ENCODE measurements around the gene MAGEA1.
"Not testable (repeated sequence)": the region's sequence is repeated elsewhere in the genome, so short reads cannot be mapped to it uniquely, and the experiment has no call there.

Gene MAGEA1, protein sequence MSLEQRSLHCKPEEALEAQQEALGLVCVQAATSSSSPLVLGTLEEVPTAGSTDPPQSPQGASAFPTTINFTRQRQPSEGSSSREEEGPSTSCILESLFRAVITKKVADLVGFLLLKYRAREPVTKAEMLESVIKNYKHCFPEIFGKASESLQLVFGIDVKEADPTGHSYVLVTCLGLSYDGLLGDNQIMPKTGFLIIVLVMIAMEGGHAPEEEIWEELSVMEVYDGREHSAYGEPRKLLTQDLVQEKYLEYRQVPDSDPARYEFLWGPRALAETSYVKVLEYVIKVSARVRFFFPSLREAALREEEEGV

DNA sequence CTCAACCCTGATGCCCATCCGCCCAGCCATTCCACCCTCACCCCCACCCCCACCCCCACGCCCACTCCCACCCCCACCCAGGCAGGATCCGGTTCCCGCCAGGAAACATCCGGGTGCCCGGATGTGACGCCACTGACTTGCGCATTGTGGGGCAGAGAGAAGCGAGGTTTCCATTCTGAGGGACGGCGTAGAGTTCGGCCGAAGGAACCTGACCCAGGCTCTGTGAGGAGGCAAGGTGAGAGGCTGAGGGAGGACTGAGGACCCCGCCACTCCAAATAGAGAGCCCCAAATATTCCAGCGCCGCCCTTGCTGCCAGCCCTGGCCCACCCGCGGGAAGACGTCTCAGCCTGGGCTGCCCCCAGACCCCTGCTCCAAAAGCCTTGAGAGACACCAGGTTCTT lies at the start of gene MAGEA1:
MAGEA1 (plus strand) TSS at position 154 of the 400 bp plus-strand sequence. CDS start 3,106 bp downstream, outside the sequence.
- DNase-seq: no peak

DNA sequence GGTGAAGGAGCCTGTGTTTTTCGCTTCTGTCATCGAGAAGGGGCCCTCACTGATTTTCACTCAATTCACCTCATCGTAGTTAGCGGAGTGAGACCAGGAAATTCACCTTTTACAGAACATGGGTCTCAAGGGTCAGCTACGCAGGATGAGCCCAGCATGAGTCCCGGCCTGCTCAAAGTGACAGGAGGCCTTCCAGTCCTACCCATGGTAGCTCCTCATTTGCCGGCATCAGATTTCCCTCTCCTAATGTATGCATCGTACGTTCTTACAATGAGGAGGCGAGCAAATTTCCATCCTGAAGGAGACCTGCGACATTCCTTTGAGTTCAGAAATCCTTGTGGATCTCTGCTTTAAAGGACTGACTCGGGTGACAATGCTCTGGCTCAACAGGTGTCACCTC lies 46.2 kb upstream of the MAGEA1 start:
- DNase-seq: not testable (repeated sequence)

GRCh38 chrX:153139074-153139473 lies 40.0 kb upstream of the MAGEA1 start:
- not testable (repeated sequence) for DNase-seq

DNA sequence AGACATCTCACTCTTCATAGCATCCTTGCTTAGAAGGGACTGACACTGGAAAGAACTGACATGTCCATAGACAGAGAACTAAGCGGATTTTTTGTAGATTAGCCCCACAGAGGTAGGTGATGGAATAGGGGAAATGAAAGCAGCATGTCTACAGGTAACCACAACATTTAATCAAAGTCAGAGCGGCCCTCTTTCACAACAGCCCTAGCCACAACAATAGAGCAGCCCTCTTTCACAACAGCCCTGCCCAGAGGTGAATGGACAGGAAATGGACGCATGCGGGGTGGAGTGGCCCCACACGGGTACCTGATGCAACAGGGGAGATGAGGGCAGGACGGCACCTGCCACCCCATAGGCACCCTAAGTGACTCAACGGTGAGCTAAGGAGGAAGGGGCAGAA lies 32.8 kb upstream of the MAGEA1 start:
- not testable (repeated sequence) for DNase-seq

DNA sequence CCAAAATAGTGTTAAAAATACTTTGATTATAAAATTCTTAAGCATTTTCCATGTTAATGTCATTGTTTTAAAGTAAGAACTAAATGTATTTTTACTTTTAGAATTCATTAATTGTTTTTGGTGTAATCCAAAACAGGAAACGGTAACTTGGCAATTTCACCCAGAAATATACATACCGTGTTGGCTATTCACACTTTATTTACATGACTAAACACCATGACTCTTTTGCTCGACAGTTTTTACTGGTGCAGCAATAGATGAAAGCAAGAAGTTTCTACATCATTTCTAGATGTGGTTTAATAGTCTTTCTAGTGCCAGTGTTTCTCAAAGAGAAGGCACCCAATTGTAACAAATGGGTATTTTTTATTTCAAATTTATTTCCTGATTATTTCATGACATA lies 25.6 kb upstream of the MAGEA1 start:
- DNase-seq: no peak

DNA sequence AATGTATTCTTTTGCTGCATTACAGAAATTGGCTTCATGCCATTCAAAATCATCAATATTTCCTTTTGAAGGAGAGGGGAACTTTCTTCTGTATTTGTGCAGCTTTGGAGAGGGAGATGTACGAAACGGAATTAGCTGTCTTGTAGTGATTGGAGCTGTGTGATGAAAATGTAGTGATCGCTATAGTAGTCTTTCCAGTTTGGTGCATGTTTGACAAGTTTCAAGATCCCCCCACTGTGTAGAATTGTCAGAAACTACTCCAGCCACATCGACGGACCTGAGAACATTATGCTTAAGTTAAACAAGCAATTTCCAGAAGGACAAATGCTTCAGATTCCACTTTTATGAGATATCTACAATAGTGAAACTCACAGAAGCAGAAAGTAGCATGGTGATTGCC lies 21.6 kb upstream of the MAGEA1 start:
- DNase-seq: no peak

- no peak for DNase-seq
These were observed 20.8 kb upstream of the MAGEA1 start for GRCh38 chrX:153158319-153158718.

DNA sequence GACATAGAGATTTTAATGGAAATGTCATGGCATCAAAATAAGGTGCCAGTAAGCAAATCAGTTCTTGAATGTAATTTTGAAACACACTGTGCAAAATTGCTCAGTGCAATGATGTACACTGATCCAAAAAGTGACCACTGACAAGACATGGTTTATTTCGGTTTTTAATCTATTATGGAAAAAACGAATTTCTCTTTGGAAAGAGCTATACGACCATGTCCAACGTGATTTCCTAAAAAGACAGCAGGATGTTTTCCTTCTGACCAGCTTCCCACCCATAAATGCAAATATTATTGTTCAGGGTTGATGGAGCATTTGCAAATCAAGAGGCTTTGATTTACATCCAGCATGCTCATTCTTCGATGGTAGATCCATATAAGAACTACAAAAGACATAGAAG lies 17.1 kb upstream of the MAGEA1 start:
- DNase-seq: no peak

GRCh38 chrX:153164733-153165132 lies 14.4 kb upstream of the MAGEA1 start:
- DNase-seq: no peak

DNA sequence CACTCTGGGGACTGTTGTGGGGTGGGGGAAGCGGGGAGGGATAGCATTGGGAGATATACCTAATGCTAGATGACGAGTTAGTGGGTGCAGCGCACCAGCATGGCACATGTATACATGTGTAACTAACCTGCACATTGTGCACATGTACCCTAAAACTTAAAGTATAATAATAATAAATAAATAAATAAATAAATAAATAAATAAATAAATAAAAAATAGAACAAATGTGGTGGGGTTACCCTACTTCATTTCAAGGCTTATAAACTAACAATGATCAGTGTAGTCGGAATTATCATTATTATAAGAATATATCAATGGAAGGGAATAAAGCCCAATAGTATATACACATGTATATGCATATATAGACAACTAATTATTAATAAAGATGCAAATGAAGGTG lies 10.7 kb upstream of the MAGEA1 start:
- DNase-seq: not testable (repeated sequence)

GRCh38 chrX:153181822-153182221 lies 2.7 kb downstream of the MAGEA1 start:
- no peak for DNase-seq

GRCh38 chrX:153184787-153185186 lies 5.7 kb downstream of the MAGEA1 start:
- no peak for DNase-seq

DNA sequence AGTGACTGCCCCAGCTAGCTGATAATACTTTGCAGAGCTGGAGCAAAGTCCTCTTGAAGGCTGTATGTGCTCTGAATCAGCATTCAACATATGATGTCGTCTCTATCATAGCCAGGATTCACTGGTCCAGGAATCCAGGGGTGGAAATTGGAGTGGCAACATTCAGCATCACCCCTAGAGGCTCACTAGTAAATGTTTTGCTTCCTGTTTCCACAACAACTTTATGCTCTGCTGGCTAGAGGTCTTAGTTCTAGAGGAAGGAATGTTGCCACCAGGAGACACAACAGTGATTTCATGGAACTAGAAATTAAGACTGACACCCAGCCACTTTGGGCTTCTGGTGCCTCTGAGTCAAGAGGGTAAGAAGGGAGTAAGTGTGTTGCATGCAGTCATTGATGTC lies 11.3 kb downstream of the MAGEA1 start:
- no peak for DNase-seq

DNA sequence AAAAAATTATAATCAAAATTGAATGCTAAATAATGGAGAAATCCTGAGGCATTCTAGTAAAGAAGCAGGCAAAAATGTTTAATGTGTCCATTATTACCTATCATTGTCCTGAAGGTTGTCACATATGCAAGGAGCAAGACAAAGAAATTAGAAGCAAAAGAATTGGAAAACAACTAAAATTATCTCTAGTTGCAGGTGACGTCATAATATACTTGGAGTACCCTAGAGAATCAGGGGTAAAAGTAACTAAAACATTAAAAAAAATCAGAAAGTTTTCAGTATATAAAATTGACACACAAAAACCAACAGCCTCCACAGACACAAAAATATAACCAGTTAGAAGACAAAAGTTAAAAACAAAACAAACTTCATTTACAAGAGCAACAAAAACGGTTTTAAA lies 21.4 kb downstream of the MAGEA1 start:
- DNase-seq: no peak

GRCh38 chrX:153206425-153207046 lies 27.5 kb downstream of the MAGEA1 start:
- DNase-seq: no peak

- DNase-seq: no peak
These were observed 30.3 kb downstream of the MAGEA1 start for GRCh38 chrX:153209347-153209746.

DNA sequence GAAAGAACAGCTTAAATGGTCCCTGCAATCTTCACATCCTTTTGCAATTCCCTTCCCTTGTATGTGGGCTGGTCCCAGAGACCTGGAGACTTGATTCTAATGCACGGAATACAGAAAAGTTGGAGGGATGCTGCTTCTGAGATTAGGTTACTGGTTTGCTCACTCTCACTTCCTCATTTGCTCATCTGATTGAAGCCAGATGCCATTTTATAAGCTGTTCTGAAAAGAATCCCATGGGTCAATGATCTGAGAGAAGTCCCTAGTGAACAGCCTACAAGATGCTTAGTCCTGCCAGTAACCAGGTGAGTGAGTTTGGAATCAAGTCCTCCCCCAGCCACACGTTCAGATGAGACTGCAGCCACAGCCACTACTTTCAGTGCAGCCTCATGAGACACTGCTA lies 35.9 kb downstream of the MAGEA1 start:
- no peak for DNase-seq

DNA sequence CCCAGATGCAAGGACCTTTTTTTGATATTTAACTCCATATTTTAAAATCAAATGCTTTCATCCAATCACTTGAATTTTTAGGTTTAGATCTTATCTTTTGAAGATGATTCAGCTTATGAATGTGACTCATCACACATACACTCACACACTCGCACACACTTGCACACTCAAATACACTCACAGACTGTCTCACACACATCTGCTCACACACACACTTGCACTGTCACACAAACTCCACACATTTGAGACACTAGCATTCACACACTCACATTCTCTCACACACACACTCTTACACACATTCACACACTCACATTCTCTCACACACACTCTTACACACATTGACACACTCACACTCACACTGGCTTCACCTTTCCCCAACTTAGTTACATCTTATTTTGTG lies 37.8 kb downstream of the MAGEA1 start:
- no peak for DNase-seq

DNA sequence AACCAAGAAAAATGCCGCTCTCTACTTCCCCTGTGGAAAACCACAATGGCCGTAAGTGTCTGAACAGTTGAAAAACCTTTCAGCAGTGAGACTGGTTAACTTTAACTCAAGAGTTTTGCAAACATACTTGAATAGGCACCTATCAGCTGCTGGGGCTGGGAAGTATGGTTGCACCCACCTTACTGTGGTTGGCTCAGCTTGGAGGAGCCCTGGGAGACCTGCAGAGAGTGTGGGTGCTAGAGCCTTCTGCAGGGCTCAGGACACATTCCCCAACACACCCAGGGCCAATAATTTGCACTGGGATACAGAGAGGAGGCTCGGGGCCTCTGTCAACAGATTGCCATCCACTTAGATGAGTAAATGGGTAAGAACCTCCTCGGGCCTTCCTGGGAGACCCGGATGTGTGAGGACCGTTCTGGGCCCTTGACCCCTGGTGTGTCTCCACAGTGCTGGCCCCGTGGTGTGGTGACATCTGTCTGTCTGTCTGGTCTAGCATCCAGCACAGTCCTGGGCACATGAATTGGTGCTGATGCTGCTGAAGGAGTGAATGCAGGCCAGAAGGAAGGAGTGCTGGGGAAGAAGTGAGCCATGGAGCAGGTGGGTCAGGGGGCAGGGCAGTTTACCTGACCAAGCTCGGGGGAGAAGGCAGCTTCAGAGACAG lies 46.5 kb downstream of the MAGEA1 start:
- no peak for DNase-seq

GRCh38 chrX:153226344-153227185 lies 47.5 kb downstream of the MAGEA1 start:
- DNase-seq: peak; percentile 29
